Measurements from ENCODE around the gene CWC25. TPM values are rescaled to one million over a fixed set of nuclear protein-coding genes. Genes with fewer than 3 reads are reported as not detected.

Gene CWC25
- total and polyA plus RNA-seq, 2 of the 13 experiments (the other 11 are each of a cell fraction or from before 2014, with no cell fraction given), result 15.6 to 22.7 TPM

DNA sequence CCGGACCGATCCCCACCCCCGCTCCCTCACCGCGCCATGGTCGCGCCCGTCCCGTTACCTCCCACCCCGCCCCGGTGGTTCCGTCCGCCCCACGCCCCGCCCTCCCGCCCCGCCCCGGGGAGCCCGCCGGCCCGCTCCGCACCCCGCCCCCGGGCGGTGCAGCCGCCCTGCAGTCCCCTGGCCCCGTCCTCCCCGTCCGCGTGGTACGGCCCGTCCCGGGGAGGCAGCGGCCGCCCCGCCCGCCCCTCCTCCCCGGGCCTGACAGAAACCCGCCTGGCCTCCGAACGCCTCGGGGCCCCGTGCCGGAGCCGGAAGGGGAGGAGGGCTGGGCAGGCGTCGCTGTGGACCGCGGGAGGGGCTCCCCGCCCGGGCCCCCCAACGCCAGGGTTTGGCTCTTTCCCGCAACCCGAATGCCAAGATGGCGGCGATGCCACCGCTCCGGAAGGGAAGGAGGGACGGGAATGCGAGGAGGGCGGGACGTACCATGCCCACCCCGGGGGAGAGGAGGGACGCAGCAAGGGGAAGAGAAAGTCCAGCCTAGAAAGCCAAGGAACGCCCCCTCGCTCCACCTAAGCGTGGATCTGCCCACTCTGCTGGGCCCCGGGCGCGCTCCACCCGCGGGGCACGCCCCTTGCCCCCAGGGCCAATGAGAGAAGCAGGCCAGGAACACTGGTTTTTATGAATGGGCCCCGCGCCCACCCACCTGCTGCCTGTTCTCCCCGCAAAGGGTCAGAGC, 25.5 kb downstream of the CWC25 start, which contains the start of gene PIP4K2B (continued):
- TF ChIP-seq, protein P1, sequence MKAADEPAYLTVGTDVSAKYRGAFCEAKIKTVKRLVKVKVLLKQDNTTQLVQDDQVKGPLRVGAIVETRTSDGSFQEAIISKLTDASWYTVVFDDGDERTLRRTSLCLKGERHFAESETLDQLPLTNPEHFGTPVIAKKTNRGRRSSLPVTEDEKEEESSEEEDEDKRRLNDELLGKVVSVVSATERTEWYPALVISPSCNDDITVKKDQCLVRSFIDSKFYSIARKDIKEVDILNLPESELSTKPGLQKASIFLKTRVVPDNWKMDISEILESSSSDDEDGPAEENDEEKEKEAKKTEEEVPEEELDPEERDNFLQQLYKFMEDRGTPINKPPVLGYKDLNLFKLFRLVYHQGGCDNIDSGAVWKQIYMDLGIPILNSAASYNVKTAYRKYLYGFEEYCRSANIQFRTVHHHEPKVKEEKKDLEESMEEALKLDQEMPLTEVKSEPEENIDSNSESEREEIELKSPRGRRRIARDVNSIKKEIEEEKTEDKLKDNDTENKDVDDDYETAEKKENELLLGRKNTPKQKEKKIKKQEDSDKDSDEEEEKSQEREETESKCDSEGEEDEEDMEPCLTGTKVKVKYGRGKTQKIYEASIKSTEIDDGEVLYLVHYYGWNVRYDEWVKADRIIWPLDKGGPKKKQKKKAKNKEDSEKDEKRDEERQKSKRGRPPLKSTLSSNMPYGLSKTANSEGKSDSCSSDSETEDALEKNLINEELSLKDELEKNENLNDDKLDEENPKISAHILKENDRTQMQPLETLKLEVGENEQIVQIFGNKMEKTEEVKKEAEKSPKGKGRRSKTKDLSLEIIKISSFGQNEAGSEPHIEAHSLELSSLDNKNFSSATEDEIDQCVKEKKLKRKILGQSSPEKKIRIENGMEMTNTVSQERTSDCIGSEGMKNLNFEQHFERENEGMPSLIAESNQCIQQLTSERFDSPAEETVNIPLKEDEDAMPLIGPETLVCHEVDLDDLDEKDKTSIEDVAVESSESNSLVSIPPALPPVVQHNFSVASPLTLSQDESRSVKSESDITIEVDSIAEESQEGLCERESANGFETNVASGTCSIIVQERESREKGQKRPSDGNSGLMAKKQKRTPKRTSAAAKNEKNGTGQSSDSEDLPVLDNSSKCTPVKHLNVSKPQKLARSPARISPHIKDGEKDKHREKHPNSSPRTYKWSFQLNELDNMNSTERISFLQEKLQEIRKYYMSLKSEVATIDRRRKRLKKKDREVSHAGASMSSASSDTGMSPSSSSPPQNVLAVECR (CRISPR knock-in tag; IDR thresholded peaks at IDR 0.05; ENCODE audit: borderline replicate concordance), result peak; percentile 84
- TF ChIP-seq TP53 (CRISPR knock-in tag; conservative IDR thresholded peaks at IDR 0.05), result no peak
- no peak for TF ChIP-seq NR1H2 (CRISPR knock-in tag; IDR thresholded peaks at IDR 0.05; ENCODE audit: borderline replicate concordance, low read depth)
- TF ChIP-seq, protein P2, sequence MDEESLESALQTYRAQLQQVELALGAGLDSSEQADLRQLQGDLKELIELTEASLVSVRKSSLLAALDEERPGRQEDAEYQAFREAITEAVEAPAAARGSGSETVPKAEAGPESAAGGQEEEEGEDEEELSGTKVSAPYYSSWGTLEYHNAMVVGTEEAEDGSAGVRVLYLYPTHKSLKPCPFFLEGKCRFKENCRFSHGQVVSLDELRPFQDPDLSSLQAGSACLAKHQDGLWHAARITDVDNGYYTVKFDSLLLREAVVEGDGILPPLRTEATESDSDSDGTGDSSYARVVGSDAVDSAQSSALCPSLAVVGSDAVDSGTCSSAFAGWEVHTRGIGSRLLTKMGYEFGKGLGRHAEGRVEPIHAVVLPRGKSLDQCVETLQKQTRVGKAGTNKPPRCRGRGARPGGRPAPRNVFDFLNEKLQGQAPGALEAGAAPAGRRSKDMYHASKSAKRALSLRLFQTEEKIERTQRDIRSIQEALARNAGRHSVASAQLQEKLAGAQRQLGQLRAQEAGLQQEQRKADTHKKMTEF (CRISPR knock-in tag; IDR thresholded peaks at IDR 0.05), result peak; percentile 88
- no peak for TF ChIP-seq EEA1 (CRISPR knock-in tag; IDR thresholded peaks at IDR 0.05; ENCODE audit: borderline replicate concordance)
- TF ChIP-seq SP4 (CRISPR knock-in tag; IDR thresholded peaks at IDR 0.05), result peak; percentile 96
- no peak for TF ChIP-seq ZNF3 (CRISPR knock-in tag; IDR thresholded peaks at IDR 0.05)
- TF ChIP-seq, protein P3, sequence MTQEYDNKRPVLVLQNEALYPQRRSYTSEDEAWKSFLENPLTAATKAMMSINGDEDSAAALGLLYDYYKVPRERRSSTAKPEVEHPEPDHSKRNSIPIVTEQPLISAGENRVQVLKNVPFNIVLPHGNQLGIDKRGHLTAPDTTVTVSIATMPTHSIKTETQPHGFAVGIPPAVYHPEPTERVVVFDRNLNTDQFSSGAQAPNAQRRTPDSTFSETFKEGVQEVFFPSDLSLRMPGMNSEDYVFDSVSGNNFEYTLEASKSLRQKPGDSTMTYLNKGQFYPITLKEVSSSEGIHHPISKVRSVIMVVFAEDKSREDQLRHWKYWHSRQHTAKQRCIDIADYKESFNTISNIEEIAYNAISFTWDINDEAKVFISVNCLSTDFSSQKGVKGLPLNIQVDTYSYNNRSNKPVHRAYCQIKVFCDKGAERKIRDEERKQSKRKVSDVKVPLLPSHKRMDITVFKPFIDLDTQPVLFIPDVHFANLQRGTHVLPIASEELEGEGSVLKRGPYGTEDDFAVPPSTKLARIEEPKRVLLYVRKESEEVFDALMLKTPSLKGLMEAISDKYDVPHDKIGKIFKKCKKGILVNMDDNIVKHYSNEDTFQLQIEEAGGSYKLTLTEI (CRISPR knock-in tag; conservative IDR thresholded peaks at IDR 0.05), result no peak
- peak; percentile 88 for TF ChIP-seq CCDC6 (CRISPR knock-in tag; IDR thresholded peaks at IDR 0.05)
- TF ChIP-seq ZNF333 (CRISPR knock-in tag; IDR thresholded peaks at IDR 0.05; ENCODE audit: borderline replicate concordance), result no peak
- peak; percentile 79 for TF ChIP-seq ZNF605 (CRISPR knock-in tag; IDR thresholded peaks at IDR 0.05)
- TF ChIP-seq, protein P4, sequence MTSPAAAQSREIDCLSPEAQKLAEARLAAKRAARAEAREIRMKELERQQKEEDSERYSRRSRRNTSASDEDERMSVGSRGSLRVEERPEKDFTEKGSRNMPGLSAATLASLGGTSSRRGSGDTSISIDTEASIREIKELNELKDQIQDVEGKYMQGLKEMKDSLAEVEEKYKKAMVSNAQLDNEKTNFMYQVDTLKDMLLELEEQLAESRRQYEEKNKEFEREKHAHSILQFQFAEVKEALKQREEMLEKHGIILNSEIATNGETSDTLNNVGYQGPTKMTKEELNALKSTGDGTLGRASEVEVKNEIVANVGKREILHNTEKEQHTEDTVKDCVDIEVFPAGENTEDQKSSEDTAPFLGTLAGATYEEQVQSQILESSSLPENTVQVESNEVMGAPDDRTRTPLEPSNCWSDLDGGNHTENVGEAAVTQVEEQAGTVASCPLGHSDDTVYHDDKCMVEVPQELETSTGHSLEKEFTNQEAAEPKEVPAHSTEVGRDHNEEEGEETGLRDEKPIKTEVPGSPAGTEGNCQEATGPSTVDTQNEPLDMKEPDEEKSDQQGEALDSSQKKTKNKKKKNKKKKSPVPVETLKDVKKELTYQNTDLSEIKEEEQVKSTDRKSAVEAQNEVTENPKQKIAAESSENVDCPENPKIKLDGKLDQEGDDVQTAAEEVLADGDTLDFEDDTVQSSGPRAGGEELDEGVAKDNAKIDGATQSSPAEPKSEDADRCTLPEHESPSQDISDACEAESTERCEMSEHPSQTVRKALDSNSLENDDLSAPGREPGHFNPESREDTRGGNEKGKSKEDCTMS (CRISPR knock-in tag; conservative IDR thresholded peaks at IDR 0.05), result no peak
- TF ChIP-seq XRCC5 (optimal IDR thresholded peaks at IDR 0.05; ENCODE audit: low read length), result peak; percentile 97
- peak; percentile 72 for TF ChIP-seq ZNF274 (CRISPR knock-in tag; IDR thresholded peaks at IDR 0.05)
- no peak for TF ChIP-seq MAFK (conservative IDR thresholded peaks at IDR 0.05 in 1 of 2, IDR thresholded peaks at IDR 0.05 in 1 of 2; ENCODE audit: low read length in 2 of 2)
- peak; percentile 98 for TF ChIP-seq KLF9 (CRISPR knock-in tag; IDR thresholded peaks at IDR 0.05; ENCODE audit: low read depth)
- TF ChIP-seq NR2C2 (CRISPR knock-in tag; IDR thresholded peaks at IDR 0.05; ENCODE audit: borderline replicate concordance), result peak; percentile 86
- no peak for TF ChIP-seq ZNF883 (CRISPR knock-in tag; IDR thresholded peaks at IDR 0.05; ENCODE audit: not compliant biosample characterization)
- TF ChIP-seq, protein P5, sequence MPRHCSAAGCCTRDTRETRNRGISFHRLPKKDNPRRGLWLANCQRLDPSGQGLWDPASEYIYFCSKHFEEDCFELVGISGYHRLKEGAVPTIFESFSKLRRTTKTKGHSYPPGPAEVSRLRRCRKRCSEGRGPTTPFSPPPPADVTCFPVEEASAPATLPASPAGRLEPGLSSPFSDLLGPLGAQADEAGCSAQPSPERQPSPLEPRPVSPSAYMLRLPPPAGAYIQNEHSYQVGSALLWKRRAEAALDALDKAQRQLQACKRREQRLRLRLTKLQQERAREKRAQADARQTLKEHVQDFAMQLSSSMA (CRISPR knock-in tag; IDR thresholded peaks at IDR 0.05), result no peak

Data from HepG2 (cell line).